Pancreas (tissue), 10 donors: ENCODE results near the gene SPECC1. TPM values are rescaled to one million over a fixed set of nuclear protein-coding genes. Genes with fewer than 3 reads are reported as not detected.
"Not testable (repeated sequence)": the region's sequence is repeated elsewhere in the genome, so short reads cannot be mapped to it uniquely, and the experiment has no call there.

Experiments used
- ATAC-seq, 4 donors: fragments of 200-7000 bp; cut with Tn5 transposase; one replicate each; pipeline versions ENCODE4 v1.8.0 to v1.9.1; 2020; ENCODE audit warnings: mild to moderate bottlenecking in 4 of 4, moderate library complexity in 4 of 4
- DNase-seq, 6 donors: peaks; one replicate each; pipeline ENCODE4 v3.0.0-alpha.2; 2020
- FAIRE-seq: peaks from 2 replicates; lab custom pipeline; 2012; peaks lifted over from hg19 to GRCh38; lab: Jason Lieb, UNC
- H3K27ac ChIP-seq, 4 donors: fragments of 200-600 bp; sonication (generic); 1 replicate in 3 of 4; 2 replicates in 1 of 4; pipeline versions ENCODE4 v1.5.0 to v1.8.0; 2020
- H3K27me3 ChIP-seq, 4 donors: fragments of 200-600 bp; one replicate each; pipeline ENCODE4 v1.8.0; 2021
- H3K36me3 ChIP-seq, 3 donors: fragments of 200-600 bp; sonication (generic) in 1 of 3; one replicate each; pipeline versions ENCODE4 v1.5.0 to v1.8.0; 2020 to 2021
- H3K4me1 ChIP-seq, 3 donors: fragments of 200-600 bp; one replicate each; pipeline ENCODE4 v1.8.0; 2021
- H3K4me3 ChIP-seq, 4 donors: fragments of 200-600 bp; sonication (generic) in 2 of 4; one replicate each; pipeline versions ENCODE4 v1.5.0 to v1.8.0; 2020 to 2021
- H3K9me3 ChIP-seq, 4 donors: fragments of 200-600 bp; one replicate each; pipeline ENCODE4 v1.8.0; 2021
- CTCF ChIP-seq, 4 donors: fragments of 200-600 bp; sonication (generic) in 3 of 4; IDR thresholded peaks; one replicate each; pipeline versions ENCODE4 v1.5.0 to v1.8.0; 2021; ENCODE audit warnings: antibody characterized with exemption in 4 of 4
- WGBS, 2 donors: extraction: QIAGEN DNeasy Blood & Tissue Kit; methylation state at CpG; one replicate each; pipeline ENCODE4 v1.1.7; 2013; 5-methylcytosine and 5-hydroxymethylcytosine counted together
- intact Hi-C, 3 donors: fragments of 100-400 bp; cut with DNase I; formaldehyde crosslinking; loops; one replicate each; pipeline versions ENCODE4 v1.11.1 to v1.14.2; 2022
- polyA plus RNA-seq, 2 donors: library from polyadenylated mRNA; stranded (reverse); fragments of 200-250 nt; gene quantifications; one replicate each; pipeline ENCODE4 v1.2.3, GENCODE V29; 2013
- total RNA-seq, 6 donors: library from RNA; stranded (reverse); fragmentation: NEBNext Ultra II Directional in 4 of 6; extraction: Animal tissue kit (Norgen Biotek cat#: 25700) in 4 of 6; gene quantifications; one replicate each; pipeline versions ENCODE4 v1.2.1 to v1.2.4, GENCODE V29; 2021 to 2023
- donor health status: healthy with polysubstance abuse.
- donor health status: DM: no; HTN: no; CAD: no; lungs with moderate emphysema.
- donor health status: DM: no; HTN: no; CAD: no.
- donor health status: control.
- donor health status: control.
- donor health status: Bipolar disorder and iron deficiency.
- donor health status: DM: yes; HTN: yes; CAD: no.
- donor health status: DM: no; HTN: no; CAD: no.
- donor health status: DM: no; HTN: no; CAD: no.
- donor health status: DM: yes; HTN: yes; CAD: no.

SPECC1 gene
- total and polyA plus RNA-seq, 8 donors = 5.6 to 22.2 (median 8.1) TPM

DNA sequence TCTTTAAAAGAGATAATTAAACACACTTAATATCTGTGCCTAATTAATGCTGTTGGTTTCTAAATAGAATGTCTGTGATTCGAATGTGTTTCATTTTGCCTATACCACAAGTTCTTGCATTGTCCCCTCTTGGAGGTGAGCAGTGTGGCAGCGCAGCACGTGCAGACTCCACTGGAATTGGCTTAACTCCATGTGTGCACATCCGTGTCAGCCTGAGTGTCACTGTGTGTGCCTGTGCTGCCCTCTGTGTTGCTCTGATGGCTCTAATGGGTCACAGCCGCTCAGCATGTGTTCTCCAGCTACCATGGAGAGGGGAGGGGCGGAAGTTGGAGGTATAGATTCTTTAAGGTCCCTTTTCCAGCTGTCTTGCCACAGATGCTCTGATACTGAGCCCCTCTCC, 226.6 kb downstream of the SPECC1 start:
- Histone ChIP-seq H3K27me3 (no peaks in the 10 kb centered on the region), H3K4me3 (no peak overlapping the region), H3K4me1 (no peaks in the 10 kb centered on the region), H3K9me3 (no peaks in the 10 kb centered on the region), H3K27ac (no peak overlapping the region), H3K36me3 (no peaks in the 10 kb centered on the region)
- intact Hi-C loops = no loop called here
- DNase-seq (no peak), ATAC-seq (no peak), FAIRE-seq (no peak)
- TF ChIP-seq CTCF (IDR thresholded peaks at IDR 0.05) = no peak
- WGBS, 2 donors = 78 to 86% methylated on average over 6 of the region's 6 CpGs

DNA sequence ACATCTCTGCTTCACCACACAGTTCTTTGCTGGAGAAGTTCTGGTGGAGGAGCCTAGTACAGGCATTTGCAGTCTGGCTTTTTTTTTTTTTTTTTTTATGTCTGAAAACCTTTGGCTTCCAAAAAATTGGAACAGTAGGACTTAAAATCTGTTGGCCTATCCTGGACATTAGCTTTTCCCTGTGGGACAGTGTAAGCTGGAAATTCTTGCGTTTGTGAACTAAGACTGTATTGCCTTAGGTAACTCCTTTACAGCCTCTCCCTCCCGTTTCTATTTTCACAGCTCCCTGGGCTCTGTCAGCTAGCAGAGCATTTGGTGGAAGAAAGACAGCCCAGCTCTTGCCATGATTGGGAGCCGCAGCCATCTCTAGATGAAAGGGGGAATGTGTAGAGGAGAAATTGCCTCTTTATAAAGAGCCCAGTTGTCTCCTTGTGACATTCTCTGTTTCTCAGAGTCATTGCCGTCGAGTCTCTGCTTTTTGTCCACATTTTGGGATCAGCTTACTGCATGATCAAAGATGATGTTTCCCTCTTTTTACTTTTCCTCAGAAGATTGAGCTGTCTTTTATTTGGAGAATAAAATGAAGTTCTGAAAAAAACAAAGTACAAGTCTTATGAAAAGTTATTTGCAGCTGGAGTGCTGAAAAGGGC, 227.5 kb downstream of the SPECC1 start:
- 79 to 91% methylated on average over 5 of the region's 5 CpGs for WGBS, 2 donors
- TF ChIP-seq CTCF (IDR thresholded peaks at IDR 0.05) = no peak
- Histone ChIP-seq H3K9me3 (no peaks in the 10 kb centered on the region), H3K27me3 (no peaks in the 10 kb centered on the region), H3K36me3 (no peaks in the 10 kb centered on the region), H3K4me3 (no peak overlapping the region), H3K27ac (no peak overlapping the region), H3K4me1 (no peaks in the 10 kb centered on the region)
- intact Hi-C loops = no loop called here
- no peak for ATAC-seq
- no peak for FAIRE-seq
- DNase-seq = no peak

DNA sequence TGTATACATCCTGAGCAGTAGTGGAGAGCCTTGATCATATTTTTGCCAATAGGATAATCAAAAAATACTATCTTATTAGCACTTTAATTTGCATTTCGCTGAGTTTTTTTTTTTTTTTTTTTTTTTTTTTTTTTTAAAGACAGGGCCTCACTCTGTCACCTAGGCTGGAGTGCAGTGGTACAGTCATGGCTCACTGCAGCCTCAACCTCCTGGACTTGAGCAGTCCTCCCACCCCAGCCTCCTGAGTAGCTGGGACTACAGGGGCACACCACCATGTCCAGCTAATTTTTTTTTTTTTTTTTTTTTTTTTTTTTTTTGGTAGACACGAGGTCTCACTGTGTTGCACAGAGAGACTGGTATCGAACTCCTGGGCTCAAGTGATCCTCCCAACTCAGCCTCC, 230.6 kb downstream of the SPECC1 start:
- H3K36me3 ChIP-seq, FAIRE-seq, H3K27me3 ChIP-seq, DNase-seq, H3K4me3 ChIP-seq, ATAC-seq, H3K9me3 ChIP-seq, H3K27ac ChIP-seq, H3K4me1 ChIP-seq, intact Hi-C loops: not testable (repeated sequence)
- WGBS, 2 donors = 92 to 93% methylated on average over 3 of the region's 3 CpGs

- intact Hi-C loops = no loop called here
- no peaks in the 10 kb centered on the region for H3K4me1 ChIP-seq
- FAIRE-seq (no peak), ATAC-seq (no peak), DNase-seq (no peak)
- 93 to 96% methylated on average over 4 of the region's 4 CpGs for WGBS, 2 donors
- no peak overlapping the region for H3K27ac ChIP-seq
- no peaks in the 10 kb centered on the region for H3K36me3 ChIP-seq
- no peak overlapping the region for H3K4me3 ChIP-seq
- no peaks in the 10 kb centered on the region for H3K9me3 ChIP-seq
- no peak for TF ChIP-seq CTCF (IDR thresholded peaks at IDR 0.05)
- no peaks in the 10 kb centered on the region for H3K27me3 ChIP-seq
These were observed 232.7 kb downstream of the SPECC1 start for GRCh38 chr17:20241855-20242254.

- 95 to 99% methylated on average over 3 of the region's 3 CpGs for WGBS, 2 donors
- TF ChIP-seq CTCF (IDR thresholded peaks at IDR 0.05) = no peak
- intact Hi-C loops = no loop called here
- no peaks in the 10 kb centered on the region for H3K27me3 ChIP-seq
- H3K27ac ChIP-seq = no peak overlapping the region
- no peak overlapping the region for H3K4me3 ChIP-seq
- H3K4me1 ChIP-seq = no peaks in the 10 kb centered on the region
- FAIRE-seq = no peak
- no peak for ATAC-seq
- H3K9me3 ChIP-seq = no peaks in the 10 kb centered on the region
- no peak for DNase-seq
- H3K36me3 ChIP-seq = no peaks in the 10 kb centered on the region
These were observed 233.1 kb downstream of the SPECC1 start for GRCh38 chr17:20242271-20242670.
